ENCODE results near the gene ZNF14. TPM values are rescaled to one million over a fixed set of nuclear protein-coding genes. Genes with fewer than 3 reads are reported as not detected.
"Not testable (repeated sequence)": the region's sequence is repeated elsewhere in the genome, so short reads cannot be mapped to it uniquely, and the experiment has no call there.

Gene ZNF14
- total RNA-seq, 1 donor from 2014 or later = 13.4 TPM

DNA sequence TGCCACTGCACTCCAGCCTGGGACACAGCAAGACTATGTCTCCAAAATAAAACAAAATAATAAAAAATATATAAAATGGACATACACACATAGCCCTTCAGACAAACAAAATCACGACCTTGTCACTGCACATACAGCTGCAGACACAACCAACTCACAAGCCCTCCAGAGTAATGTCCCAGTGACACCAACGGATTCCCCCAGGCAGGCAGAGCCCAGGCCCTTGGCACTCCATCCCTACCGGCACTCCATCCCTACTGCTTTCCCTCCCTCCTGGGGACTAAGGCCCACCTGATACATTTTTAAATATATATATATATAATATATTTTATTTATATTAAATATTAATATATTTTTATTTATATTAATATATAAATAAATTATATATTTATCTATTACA lies 45.8 kb downstream of the ZNF14 start:
- intact Hi-C loops (cut with micrococcal nuclease) = no loop called here
- TF ChIP-seq, protein P1, sequence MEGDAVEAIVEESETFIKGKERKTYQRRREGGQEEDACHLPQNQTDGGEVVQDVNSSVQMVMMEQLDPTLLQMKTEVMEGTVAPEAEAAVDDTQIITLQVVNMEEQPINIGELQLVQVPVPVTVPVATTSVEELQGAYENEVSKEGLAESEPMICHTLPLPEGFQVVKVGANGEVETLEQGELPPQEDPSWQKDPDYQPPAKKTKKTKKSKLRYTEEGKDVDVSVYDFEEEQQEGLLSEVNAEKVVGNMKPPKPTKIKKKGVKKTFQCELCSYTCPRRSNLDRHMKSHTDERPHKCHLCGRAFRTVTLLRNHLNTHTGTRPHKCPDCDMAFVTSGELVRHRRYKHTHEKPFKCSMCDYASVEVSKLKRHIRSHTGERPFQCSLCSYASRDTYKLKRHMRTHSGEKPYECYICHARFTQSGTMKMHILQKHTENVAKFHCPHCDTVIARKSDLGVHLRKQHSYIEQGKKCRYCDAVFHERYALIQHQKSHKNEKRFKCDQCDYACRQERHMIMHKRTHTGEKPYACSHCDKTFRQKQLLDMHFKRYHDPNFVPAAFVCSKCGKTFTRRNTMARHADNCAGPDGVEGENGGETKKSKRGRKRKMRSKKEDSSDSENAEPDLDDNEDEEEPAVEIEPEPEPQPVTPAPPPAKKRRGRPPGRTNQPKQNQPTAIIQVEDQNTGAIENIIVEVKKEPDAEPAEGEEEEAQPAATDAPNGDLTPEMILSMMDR (IDR thresholded peaks at IDR 0.05) = no peak
- no peak for ATAC-seq (ENCODE audit: low read depth)
- no peaks in the 10 kb centered on the region for H3K4me1 Mint-ChIP-seq
- H3K36me3 Mint-ChIP-seq (ENCODE audit: low read depth) = peaks cover 29% of the 10 kb centered on the region
- H3K27ac Mint-ChIP-seq = no peak overlapping the region
- no peak for DNase-seq
- H3K9me3 Mint-ChIP-seq = peaks cover 7% of the 10 kb centered on the region
- ChIA-PET POLR2A (no interaction called here), CTCF (no interaction called here)
- H3K4me3 Mint-ChIP-seq = no peak overlapping the region
- H3K27me3 Mint-ChIP-seq = no peaks in the 10 kb centered on the region

DNA sequence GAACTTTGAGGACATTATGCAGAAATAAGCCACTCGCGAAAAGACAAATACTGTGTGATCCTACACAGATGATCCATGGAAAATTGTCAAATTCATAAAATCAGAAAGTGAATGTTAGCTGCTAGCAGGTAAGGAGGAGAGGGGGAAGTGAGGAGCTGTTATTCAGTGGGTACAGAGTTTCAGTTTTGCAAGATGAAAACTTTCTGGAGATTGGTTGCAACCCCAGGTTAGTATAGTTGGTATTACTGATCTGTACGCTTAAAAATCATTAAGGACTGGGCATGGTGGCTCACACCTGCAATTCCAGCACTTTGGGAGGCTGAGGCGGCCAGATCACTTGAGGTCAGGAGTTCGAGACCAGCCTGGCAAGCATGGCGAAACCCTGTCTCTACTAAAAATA lies 46.3 kb downstream of the ZNF14 start:
- no peak for ATAC-seq (ENCODE audit: low read depth)
- DNase-seq = no peak
- Mint-ChIP-seq H3K36me3 (ENCODE audit: low read depth) (peaks cover 29% of the 10 kb centered on the region), H3K4me3 (no peak overlapping the region), H3K9me3 (peaks cover 7% of the 10 kb centered on the region), H3K4me1 (no peaks in the 10 kb centered on the region), H3K27me3 (no peaks in the 10 kb centered on the region), H3K27ac (no peak overlapping the region)
- POLR2A ChIA-PET = no interaction called here
- CTCF ChIA-PET = no interaction called here
- TF ChIP-seq, protein P1 (IDR thresholded peaks at IDR 0.05) = no peak
- intact Hi-C loops (cut with micrococcal nuclease) = no loop called here

DNA sequence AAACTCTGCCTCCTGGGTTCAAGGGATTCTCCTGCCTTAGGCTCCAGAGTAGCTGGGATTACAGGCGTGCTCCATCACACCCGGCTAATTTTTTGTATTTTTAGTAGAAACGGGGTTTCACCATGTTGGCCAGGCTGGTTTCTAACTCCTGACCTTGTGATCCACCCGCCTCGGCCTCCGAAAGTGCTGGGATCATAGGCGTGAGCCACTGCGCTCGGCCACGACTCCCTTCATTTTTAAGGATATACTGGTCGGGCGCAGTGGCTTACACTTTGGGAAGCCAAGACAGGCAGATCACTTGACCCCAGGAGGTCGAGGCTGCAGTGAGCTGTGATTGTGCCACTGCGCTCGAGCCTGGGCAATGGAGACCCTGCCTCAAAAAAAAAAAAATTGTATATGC lies 46.8 kb downstream of the ZNF14 start:
- H3K4me3 Mint-ChIP-seq; H3K27ac Mint-ChIP-seq; ATAC-seq (ENCODE audit: low read depth); H3K4me1 Mint-ChIP-seq; CTCF ChIA-PET; DNase-seq; H3K9me3 Mint-ChIP-seq; H3K27me3 Mint-ChIP-seq; intact Hi-C loops (cut with micrococcal nuclease); POLR2A ChIA-PET: not testable (repeated sequence)
- peaks cover 34% of the 10 kb centered on the region for H3K36me3 Mint-ChIP-seq (ENCODE audit: low read depth)

DNA sequence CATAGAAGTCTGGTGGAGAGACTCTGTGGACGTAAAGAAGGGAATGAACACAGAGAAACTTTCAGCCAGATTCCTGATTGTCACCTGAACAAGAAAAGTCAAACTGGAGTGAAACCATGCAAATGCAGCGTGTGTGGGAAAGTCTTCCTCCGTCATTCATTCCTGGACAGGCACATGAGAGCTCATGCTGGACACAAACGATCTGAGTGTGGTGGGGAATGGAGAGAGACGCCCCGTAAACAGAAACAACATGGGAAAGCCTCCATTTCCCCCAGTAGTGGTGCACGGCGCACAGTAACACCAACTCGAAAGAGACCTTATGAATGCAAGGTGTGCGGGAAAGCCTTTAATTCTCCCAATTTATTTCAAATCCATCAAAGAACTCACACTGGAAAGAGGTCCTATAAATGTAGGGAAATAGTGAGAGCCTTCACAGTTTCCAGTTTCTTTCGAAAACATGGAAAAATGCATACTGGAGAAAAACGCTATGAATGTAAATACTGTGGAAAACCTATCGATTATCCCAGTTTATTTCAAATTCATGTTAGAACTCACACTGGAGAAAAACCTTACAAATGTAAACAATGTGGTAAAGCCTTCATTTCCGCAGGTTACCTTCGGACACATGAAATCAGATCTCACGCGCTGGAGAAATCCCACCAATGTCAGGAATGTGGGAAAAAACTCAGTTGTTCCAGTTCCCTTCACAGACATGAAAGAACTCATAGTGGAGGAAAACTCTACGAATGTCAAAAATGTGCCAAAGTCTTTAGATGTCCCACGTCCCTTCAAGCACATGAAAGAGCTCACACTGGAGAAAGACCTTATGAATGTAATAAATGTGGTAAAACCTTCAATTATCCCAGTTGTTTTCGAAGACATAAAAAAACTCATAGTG lies 53.5 kb downstream of the ZNF14 start:
- ATAC-seq (ENCODE audit: low read depth) = no peak
- ChIA-PET CTCF (no interaction called here), POLR2A (interaction anchor here (1.1 to 1.5 kb wide), 2 partner anchors 9 to 11 kb away, joined by 3 read pairs; partner anchors contain the start of gene ZNF101)
- peaks cover 80% of the 10 kb centered on the region for H3K36me3 Mint-ChIP-seq (ENCODE audit: low read depth)
- H3K27ac Mint-ChIP-seq = no peak overlapping the region
- TF ChIP-seq, protein P1 (IDR thresholded peaks at IDR 0.05) = no peak
- H3K9me3 Mint-ChIP-seq = peaks cover 15% of the 10 kb centered on the region
- peaks cover 7% of the 10 kb centered on the region for H3K4me1 Mint-ChIP-seq
- intact Hi-C loops (cut with micrococcal nuclease) = no loop called here
- no peaks in the 10 kb centered on the region for H3K27me3 Mint-ChIP-seq
- DNase-seq = no peak
- H3K4me3 Mint-ChIP-seq = no peak overlapping the region

DNA sequence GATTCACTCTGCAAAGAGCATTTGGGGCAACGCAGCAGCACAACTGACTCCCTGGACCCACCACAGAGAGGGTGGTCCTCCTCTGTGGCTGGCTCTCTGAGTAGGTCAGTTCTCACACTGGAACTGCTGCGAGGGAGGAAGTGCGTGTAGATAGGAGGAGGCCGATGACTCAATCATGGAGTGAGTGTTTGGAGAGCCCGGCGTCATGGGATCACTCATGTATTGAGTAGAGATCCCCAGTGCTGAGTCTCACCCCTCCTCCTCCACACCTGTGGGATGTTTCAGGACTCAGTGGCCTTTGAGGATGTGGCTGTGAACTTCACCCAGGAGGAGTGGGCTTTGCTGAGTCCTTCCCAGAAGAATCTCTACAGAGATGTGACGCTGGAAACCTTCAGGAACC lies 55.3 kb downstream of the ZNF14 start:
- ChIA-PET POLR2A (interaction anchor here (0.9 kb wide), 1 partner anchor 14 kb away, joined by 3 read pairs; the partner anchor contains the start of gene ATP13A1), CTCF (no interaction called here)
- peaks cover 12% of the 10 kb centered on the region for H3K9me3 Mint-ChIP-seq
- H3K27me3 Mint-ChIP-seq = no peaks in the 10 kb centered on the region
- no peak for ATAC-seq (ENCODE audit: low read depth)
- H3K4me3 Mint-ChIP-seq = no peak overlapping the region
- no peak for DNase-seq
- TF ChIP-seq, protein P1 (IDR thresholded peaks at IDR 0.05) = no peak
- intact Hi-C loops (cut with micrococcal nuclease) = no loop called here
- no peak overlapping the region for H3K27ac Mint-ChIP-seq
- H3K36me3 Mint-ChIP-seq (ENCODE audit: low read depth) = peaks cover 78% of the 10 kb centered on the region
- peaks cover 12% of the 10 kb centered on the region for H3K4me1 Mint-ChIP-seq

Measured in activated B cell treated with CpG ODN at 0.5 μM for 24 hours (primary cell).